Measurements from ENCODE around the gene RANBP10.

DNA sequence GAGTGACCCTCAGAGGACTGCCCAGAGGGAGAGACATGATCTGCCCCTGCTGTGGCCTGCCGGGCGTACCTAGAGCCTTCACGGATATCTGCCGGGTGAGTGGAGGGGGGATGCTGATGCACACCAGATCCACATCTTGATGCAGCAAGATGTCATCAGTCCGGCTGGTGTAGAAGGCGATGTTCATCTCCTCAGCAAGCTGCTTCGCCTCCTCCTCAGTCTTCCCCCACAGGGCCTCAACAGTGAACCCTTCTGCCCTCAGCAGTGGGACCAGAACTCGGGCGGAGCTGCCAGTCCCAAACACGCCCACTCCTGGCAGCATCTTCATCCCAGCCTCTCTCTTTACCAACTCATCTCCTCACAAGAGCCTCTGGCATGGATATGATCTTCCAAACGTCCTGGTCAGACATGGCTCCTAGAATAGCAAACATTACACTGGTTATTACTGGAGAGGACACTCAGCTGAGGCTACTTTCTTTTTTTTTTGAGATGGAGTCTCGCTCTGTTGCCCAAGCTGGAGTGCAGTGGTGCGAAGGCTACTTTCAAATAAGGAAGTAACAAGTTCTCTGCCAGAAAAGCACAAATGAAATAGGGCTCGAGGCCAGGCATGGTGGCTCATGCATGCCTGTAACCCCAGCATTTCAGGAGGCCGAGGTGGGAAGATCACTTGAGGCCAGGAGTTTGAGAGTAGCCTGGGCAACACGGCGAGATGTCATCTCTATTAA lies 120.8 kb downstream of the RANBP10 start:
- TF ChIP-seq EP300 (IDR thresholded peaks at IDR 0.05) (no peak), POLR2AphosphoS5 (IDR thresholded peaks at IDR 0.05) (no peak), POLR2A (IDR thresholded peaks at IDR 0.05; ENCODE audit: low read depth) (no peak)
- TF ChIP-seq, protein P1, sequence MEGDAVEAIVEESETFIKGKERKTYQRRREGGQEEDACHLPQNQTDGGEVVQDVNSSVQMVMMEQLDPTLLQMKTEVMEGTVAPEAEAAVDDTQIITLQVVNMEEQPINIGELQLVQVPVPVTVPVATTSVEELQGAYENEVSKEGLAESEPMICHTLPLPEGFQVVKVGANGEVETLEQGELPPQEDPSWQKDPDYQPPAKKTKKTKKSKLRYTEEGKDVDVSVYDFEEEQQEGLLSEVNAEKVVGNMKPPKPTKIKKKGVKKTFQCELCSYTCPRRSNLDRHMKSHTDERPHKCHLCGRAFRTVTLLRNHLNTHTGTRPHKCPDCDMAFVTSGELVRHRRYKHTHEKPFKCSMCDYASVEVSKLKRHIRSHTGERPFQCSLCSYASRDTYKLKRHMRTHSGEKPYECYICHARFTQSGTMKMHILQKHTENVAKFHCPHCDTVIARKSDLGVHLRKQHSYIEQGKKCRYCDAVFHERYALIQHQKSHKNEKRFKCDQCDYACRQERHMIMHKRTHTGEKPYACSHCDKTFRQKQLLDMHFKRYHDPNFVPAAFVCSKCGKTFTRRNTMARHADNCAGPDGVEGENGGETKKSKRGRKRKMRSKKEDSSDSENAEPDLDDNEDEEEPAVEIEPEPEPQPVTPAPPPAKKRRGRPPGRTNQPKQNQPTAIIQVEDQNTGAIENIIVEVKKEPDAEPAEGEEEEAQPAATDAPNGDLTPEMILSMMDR (IDR thresholded peaks at IDR 0.05): no peak
